COR-L47 (cell line): Measurements from ENCODE around the gene CSNK1G1.
"Not testable (repeated sequence)": the region's sequence is repeated elsewhere in the genome, so short reads cannot be mapped to it uniquely, and the experiment has no call there.

Experiments
- DNase-seq: peaks from one replicate; lab custom pipeline; 2025; lab: John Stamatoyannopoulos, UW

The CSNK1G1 gene

DNA sequence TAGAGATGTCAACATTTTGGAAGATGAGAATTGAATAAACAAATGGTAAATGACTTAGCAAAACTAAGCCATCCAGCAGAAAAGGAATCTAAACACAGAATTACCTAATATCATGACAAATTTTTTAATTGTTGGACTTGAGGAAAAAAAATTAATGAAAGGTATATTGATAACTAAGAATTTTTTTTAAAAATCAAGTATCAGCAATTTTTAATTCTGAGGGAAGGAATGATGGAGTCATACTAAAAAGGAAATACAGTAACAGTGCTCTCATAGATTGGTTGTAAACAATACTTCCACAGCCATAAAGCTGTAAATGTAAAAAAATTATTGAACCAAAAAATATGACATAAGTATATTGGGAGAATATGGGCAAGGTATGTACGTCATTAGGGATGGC, 68.0 kb downstream of the CSNK1G1 start:
- no peak for DNase-seq

DNA sequence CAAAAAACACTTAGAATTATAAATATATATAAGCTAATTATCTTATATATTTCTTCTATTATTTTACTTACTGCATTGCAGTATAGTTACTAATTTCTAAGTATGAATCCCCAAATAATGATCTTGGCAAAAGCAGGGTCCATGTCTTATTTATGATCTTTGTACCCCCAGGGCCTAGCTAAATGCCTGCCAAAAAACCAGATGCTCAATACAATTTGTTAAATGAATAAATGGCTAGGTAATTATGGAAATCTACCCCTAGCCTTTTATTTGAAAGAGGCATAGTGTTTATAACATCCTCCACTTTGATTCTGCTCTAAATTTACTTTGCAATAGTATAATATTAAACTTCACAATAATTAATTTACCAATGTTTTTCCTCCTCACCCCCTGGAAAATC, 69.5 kb downstream of the CSNK1G1 start:
- DNase-seq = peak; percentile 10

DNA sequence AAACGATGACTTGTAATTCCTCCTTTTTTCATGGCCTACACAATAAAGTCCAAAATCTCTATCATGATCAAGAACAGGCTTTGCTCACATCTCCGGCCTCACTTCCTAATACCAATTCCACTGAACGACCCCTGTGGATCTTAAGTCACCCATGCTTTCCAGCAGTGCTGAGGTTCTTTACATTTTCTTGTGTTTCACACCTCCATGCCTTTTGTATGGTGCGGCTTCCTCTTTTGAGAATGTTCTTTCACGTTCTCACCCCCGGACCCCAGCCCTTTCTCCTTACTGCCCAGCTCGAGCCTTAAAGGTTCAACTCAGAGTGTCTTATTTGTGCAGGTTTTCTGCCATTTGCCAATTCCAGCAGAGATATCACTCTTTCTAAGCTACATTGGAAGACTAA, 70.1 kb downstream of the CSNK1G1 start:
- DNase-seq = no peak

DNA sequence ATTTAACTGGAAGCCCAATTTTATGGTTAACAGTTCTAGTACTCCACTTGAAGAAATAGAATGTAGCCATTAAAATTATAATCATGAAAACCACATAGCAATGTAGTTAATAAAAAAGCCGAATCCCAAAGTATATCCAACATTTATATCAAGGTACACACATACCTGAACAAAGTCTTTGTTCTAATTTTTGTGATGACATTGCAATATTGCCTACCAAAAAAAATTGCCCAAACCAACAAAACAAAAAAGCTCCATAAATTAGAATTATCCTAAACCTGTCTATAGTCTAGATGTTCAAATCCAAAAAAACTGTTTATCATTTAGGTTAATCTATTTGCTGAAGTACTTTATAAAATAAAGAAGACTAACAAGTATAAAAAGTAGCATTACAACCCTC, 70.8 kb downstream of the CSNK1G1 start:
- no peak for DNase-seq

DNA sequence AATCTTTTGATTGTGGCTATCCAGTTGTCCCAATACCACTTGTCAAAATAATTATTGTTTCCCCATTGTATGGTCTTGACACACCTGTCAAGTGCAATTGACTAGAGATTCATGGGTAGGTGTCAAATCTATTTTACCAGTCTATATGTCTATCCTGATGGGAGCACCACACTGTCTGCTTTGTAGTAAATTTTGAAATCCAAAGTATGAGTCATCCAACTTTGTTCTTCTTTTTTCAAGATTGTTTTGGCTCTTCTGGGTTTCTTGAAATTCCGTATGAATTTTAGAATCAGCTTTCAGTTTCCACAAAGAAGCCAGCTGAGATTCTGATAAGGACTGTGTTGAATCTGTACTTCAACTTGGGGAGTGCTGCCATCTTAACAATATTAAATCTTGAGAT, 71.9 kb downstream of the CSNK1G1 start:
- DNase-seq = no peak

DNA sequence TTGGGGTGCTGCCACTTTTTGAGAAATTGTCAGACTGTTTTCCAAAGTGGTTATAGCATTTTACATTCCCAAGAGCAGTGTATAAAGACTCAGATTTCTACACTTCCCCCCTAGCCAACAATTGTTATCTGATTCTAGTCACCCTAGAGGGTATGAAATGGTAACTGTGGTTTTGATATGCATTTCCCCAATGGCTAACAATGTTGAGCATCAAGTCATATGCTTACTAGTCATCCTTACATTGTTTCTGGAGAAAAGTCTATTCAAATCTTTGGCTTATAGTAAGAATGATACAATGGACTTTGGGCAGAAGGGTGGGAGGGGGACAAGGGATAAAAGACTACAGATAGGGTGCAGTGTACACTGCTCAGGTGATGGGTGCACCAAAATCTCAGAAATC, 73.3 kb downstream of the CSNK1G1 start:
- DNase-seq = no peak

DNA sequence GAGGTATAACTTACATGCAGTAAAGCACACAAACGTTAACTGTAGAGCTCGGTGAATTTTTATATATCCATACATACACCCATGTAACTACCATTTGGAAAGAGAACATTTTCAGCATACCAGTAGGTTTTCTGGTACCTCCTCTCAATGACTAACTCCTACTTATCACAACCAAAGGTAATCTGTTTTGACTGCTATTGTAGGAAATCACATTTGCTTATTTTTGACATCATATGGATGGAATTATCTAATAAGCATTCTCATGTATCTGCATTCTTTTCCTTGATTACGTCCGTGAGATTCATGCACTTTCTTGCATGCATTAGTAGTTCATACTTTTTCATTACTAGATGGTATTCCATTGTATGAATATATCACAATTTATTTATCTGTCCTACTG, 76.8 kb downstream of the CSNK1G1 start:
- no peak for DNase-seq

DNA sequence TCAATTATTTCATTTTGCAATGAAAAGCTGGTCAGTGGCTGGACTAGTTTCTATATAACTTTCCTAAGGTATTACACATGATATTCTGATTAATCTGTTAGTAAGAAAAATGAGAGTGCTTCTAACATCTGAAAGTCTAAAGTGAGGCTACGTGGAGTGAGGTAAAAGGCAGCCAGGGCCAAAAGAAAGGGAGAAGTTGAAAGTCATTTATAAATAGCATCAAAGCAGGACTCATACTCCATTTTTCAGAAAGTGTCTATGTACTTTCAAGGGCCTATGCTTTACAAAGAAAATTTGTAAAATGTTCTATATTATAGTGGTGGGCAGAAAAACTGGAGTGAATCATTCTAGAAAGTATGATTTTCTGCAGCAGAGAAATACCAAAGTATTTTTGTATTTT, 80.0 kb downstream of the CSNK1G1 start:
- DNase-seq = no peak

DNA sequence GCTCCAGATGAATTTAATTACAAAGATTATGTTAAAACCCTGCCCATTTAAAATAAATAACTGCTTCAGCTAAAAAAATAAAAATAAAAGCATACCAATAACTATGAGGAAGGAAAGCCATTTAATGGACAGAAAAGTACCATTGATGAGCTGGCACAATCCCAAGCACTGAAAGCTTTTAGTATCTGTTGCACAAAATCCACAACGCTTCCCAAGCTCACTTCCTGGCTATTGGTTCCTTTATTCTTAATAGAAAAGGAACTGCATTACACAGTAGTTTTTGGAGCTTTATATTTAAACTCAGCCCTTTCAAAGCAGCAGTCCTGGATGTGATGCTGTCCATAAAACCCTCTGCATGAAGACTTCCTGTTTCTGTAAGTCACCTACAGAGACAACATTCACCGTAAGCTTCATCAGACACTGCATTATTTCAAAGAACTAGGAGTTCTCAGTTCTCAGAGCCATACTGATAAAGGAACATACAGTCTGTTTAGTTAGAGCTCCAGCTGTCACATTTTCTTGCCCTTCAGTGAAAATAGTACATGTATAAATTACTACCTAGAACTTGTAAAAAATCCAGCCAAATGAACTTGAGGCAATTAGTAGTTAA, 81.5 kb downstream of the CSNK1G1 start:
- DNase-seq = no peak

DNA sequence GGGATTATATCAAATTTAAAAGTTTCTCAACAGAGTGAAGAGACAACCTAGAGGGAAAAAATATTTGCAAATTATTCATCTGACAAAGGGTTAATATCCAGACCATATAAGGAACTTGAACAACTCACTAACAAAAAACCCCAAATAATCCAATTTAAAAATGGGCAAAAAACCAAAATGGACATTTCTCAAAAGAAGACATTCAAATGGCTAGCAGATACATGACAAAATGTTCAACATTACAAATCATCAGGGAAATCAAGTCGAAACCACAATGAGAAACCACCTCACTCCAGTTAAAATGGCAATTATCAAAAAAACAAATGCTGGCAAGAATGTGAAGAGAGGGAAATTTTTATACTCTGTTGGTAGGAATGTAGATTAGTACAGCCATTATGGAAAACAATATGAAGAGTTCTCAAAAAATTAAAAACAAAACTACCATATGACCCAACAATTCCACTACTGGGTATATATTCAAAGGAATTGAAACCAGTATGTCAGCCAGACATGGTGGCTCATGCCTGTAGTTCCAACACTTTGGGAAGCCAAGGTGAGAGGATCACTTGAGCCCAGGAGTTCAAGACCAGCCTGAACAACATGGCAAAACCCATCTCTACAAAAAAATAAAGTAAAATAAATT, 88.5 kb downstream of the CSNK1G1 start:
- DNase-seq = no peak

DNA sequence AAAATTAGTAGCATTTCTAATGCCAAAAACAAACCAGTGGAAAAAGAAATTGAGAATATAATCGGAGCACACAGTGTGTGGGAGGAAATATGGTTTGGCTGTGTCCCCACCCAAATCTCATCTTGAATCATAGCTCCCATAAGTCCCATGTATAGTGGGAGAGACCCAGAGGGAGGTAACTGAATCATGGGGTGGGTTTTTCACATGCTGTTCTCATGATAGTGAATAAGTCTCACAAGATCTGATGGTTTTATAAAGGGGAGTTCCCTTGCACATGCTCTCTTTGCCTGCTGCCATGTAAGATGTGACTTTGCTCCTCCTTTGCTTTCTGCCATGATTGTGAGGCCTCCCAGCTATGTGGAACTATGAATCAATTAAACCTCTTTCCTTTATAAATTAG, 90.8 kb downstream of the CSNK1G1 start:
- not testable (repeated sequence) for DNase-seq

DNA sequence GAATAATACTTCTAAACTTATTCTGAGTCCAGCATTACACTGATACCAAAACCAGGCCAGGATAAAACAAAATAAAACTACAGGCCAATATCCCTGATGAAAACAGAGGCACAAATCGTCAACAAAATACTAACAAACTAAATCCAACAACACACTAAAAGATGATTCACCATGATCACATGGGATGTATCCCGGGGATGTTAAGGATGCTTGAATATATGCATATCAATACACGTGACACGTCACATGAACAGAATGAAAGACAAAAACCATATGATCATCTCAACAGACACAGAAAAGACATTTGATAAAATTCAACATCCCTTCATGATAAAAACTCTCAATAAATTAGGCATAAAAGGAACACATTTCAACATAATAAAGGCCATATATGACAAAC, 91.5 kb downstream of the CSNK1G1 start:
- DNase-seq = no peak

DNA sequence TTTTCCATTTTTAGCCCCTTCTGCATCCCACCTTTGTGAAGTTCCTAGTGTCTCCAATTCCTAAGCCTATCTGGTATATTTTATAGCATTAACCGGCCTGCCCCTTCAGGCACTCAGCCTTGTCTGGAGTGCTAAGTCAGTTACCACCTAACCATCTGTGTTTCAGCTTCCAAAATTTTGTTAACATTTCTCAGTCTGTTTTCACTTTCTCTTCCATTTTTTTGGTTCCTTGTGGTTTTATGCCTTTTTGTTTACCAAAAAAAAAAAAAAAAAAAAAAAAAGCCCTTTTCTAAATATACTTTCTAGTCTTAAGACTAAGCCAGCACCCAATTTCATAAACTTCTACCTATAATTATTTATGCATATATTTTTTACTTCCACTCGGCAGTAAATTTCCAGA, 92.4 kb downstream of the CSNK1G1 start:
- DNase-seq = no peak

DNA sequence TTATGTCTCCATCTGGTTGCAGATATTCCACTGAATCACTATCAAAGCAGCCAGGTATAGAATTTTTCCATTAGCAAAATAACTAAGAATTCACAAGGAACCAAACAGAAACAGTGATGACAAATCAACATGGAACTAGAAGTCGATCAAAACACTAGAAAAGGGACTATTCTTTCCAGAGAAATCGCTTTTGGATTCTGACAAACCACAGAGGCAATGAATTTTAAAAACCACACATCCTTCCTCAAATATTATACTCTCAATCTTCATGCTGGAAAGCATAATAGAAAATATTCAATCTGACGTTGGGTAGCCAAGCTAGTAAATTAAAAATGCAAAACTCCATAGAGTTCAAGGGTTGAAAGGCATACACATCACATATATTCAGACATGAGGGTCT, 99.9 kb downstream of the CSNK1G1 start:
- DNase-seq = no peak

DNA sequence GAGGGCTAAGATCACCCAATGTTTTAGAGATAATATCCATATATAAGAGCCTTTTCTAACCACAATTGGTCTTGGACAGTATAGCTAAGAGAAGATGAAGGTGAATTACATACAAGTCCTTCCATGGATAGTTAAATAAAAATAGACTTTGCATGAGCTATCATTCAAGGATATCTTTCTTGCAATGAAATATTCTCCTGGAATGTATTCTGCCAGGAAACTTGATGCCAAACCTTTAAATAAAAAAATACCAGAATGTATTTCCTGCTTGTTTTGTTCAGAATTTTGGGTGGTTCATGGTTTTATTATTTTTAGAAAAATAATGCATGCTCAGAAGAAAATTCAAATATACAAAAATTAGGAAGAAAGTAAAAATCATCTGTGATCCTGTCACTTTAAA, 104.3 kb downstream of the CSNK1G1 start:
- DNase-seq = no peak

DNA sequence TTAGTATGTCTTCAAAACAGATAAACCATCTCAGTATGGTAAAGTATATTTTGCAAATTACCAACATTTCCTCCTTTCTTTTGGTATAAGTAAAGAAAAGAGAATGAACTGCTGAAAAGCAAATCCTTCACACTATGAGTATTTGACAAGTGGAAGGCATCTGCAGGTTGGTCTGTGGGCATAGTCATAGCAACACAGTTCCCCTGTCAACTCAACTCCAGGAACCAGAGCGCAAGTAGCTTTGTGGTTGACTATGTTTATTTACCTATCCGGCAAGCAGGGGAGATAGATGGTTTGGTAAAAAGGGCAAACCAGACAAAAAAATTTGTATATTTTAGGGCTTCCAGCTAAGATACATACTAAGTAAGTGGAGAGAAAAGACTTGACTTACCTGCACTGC, 104.9 kb downstream of the CSNK1G1 start:
- DNase-seq = no peak

DNA sequence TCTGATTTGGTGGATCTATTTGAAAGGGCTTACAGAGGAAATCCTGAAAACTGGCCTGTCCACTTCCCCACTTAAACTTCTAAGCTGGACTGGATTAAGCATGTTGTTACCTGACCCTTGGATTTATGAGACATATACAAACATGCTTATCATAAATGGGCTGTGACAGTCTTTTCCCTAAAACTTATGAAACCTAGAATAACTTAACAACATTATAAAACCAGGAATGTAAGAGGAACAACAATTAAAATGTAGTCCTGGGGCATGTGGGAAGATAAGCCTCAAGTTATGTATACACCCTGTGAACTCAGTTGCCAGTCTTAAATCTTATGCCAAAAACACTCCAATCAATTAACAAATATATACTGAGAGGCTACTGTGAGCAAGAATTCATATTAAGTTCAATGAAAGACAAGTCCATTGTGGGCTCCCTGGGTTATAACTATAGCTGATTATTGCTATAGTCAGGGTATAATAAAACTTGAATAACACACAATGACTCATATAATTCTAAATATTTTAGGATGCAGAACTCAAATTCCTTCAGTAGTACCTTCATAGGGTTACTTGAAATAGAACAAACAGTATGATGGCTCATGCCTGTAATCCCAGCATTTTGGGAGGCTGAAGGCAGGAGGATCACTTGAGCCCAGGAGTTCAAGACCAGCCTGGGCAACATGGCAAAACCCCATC, 105.9 kb downstream of the CSNK1G1 start:
- DNase-seq = no peak

DNA sequence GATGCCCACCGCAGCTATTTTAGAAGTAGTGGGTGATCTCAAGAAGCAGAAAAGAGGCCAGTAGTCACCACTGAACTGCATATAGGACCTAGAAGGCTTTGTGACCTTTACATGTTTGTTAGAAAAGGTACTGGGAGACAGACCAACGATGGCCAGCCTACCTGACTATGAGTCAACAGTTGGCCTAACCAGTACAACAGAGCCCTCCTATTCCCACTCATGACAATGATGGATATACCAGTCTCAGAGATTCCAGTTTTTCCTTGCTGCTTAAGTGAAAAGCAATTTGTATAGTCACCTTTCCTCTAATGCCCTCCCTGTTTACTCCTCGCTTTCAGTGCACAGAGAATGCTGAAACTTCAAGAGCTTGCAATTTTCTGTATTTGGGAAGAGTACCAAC, 106.6 kb downstream of the CSNK1G1 start:
- DNase-seq = no peak

DNA sequence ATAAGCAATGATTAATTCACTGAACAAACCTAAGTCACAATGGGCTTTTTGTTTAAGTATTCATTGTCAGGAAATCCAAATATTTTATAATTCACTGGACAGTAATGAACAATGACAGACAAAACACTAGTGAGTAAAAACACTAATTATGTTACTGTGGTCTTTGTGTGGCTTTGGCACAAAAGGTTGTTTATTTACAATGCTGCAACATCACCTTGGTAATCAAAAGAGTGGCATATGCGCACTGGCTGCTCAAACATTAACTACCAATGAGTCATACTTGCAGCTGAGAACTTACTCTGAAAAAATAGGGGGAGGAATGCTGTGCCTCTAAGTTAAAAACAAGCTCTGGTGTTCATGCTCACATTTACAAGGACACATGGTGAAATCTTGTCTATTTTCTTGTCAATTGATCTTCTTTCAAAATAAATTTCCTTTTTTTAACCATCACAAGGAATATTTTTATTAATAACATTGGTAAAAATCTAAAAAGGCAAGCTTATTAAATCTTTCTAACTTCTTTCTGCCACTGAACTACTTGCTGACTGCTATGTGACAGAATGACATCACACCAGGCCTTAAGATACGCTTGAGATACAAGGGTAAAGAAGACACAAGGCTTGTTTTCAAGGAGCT, 107.9 kb downstream of the CSNK1G1 start:
- DNase-seq = peak; percentile 90

DNA sequence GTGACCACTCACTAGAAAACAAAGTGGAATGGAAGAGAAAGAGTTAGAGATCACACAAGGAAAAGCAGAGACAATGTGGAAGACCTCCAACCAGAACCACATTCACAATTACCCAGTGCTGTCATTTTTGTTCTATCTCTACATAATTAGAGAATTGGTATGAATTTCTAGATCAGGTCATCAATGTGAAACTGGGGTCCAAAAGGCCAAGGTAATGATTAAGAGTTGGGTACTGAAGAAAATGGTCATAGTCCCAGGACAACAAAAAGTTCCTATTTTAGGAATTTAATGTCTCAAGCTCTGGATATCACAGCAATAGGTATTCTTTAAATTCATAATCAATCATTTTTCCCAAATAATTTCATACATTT, 108.5 kb downstream of the CSNK1G1 start:
- DNase-seq = no peak

DNA sequence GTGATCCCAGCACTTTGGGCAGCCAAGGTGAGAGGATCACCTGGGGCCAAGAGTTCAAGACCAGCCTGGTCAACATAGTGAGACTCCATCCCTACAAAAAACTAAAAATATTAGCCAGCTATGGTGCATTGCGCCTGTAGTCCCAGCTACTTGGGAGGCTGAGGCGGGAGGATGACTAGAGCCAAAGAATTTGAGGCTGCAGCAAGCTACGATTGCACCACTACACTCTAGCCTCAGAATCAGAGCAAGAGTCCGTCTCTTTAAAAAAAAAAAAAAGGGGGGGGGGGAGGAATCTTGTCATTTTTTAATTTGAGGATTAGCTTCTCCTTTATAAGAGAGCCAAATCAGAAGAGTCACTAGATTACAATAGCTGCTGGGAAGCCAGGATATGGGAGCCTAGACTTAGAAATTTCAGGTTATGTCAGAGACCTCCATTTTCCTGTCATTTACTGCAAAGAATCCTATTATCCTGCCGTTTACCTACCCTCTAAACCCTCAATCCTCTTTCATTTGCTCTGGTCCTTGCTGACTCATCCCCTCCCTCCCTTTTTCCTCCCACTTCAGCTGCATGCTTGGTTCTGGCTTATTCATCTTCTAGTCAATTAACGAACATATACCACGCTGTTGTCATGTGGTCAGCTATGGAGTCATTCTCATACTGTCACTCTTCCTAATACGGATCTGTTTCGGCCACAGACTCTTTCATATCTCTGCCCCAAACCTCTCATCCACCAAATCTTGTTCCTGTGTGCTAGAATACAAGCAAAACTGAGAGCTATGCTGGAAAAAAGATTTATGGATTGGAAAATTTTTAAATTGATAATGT, 109.4 kb downstream of the CSNK1G1 start:
- peak; percentile 3 for DNase-seq

DNA sequence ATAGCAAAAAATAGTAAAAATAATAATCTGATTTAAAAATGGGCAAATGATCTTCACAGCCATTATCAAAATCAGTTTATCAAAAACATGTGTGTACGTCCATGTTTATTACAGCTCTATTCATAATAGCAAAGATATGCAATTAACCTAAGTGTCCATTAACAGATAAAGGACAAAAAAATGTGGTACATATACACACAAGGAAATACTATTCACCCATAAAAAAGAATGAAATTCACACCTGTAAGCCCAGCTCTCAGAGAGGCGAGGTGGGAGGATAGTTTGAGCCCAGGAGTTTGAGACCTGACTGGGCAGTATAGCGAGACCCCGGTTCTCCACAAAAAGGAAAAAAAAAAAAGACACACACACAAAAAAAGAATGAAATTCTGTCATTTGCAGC, 110.6 kb downstream of the CSNK1G1 start:
- DNase-seq = no peak
